GM12801 (cell line): ENCODE results near the gene OTULIN.

Experiments used
- TF ChIP-seq, protein P1 (sequence below): IDR thresholded peaks from one replicate; pipeline ENCODE4 v1.5.1; 2011; ENCODE audit warnings: control low read depth; ENCODE audit not compliant: insufficient read length; ENCODE audit errors: extremely low read depth

The OTULIN gene

DNA sequence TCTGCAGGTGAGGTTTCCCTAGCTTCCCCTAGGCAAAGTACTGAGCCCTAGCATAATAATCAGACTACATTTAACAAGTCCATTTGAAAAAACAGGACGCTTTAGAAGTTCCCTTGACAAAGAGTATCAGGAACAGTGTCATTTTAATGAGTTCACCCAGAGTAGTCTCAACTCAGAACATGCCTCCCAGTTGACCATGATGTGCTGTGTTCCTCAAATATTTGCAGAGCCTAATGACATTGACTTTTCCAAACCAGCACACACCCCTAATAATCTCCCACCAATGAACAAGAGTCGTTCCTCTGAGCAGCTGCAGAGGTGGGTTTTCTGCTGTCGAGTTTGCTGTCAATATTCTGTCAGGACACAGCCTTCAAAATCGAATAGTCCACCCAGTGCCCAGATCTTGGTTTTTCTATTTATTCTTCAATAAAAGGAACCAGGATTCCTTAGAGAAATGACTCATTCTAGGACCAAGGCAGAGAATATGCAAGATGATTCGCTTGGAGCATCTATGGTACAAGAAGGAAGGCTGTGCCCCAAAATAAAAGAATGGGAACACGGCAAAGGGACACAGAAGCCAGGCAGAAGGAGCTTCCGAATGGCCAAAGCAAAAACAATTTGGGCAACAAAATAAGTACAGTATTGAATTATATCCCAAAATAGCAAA is 57.6 kb downstream of the OTULIN start:
- TF ChIP-seq, protein P1, sequence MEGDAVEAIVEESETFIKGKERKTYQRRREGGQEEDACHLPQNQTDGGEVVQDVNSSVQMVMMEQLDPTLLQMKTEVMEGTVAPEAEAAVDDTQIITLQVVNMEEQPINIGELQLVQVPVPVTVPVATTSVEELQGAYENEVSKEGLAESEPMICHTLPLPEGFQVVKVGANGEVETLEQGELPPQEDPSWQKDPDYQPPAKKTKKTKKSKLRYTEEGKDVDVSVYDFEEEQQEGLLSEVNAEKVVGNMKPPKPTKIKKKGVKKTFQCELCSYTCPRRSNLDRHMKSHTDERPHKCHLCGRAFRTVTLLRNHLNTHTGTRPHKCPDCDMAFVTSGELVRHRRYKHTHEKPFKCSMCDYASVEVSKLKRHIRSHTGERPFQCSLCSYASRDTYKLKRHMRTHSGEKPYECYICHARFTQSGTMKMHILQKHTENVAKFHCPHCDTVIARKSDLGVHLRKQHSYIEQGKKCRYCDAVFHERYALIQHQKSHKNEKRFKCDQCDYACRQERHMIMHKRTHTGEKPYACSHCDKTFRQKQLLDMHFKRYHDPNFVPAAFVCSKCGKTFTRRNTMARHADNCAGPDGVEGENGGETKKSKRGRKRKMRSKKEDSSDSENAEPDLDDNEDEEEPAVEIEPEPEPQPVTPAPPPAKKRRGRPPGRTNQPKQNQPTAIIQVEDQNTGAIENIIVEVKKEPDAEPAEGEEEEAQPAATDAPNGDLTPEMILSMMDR, result no peak

DNA sequence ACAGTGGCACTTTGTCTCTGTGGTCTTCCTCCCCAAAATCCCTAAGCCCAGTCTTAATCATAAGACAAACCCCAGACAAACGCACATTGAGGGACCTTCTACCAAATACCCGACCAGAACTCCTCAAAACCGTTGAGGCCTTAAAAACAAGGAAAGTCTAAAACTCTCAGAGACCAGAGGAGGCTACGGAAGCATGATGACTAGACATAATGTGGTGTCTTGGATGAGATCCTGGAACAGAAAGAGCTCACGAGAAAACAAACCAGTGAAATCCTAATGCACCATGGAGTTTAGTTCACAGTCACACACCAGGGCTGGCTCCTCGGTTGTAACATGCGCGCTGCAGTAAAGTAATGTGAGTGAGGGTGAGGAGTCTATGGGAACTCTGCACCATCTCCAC is 58.4 kb downstream of the OTULIN start:
- TF ChIP-seq, protein P1, result no peak

GRCh38 chr5:14723701-14724132 is 59.2 kb downstream of the OTULIN start:
- TF ChIP-seq, protein P1, result no peak

DNA sequence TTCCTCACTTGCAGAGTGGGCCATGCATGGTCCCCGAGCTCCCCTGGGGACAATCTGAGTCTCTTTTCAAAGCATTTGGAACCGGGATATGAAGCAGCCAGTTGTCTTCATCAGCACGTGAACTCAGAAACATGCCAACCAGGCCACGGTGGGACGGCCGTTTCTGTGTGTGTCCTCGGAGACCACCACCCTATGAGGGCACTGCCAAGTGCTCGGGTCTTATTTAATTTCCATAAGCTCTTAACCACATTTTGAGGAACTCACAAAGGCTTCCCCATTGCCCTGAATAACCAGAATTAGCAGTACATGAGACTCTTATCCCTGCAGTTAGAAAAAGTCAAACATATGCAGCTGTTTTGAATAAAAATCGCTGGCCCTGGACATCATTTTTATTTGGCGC is 60.1 kb downstream of the OTULIN start:
- TF ChIP-seq, protein P1, result no peak

DNA sequence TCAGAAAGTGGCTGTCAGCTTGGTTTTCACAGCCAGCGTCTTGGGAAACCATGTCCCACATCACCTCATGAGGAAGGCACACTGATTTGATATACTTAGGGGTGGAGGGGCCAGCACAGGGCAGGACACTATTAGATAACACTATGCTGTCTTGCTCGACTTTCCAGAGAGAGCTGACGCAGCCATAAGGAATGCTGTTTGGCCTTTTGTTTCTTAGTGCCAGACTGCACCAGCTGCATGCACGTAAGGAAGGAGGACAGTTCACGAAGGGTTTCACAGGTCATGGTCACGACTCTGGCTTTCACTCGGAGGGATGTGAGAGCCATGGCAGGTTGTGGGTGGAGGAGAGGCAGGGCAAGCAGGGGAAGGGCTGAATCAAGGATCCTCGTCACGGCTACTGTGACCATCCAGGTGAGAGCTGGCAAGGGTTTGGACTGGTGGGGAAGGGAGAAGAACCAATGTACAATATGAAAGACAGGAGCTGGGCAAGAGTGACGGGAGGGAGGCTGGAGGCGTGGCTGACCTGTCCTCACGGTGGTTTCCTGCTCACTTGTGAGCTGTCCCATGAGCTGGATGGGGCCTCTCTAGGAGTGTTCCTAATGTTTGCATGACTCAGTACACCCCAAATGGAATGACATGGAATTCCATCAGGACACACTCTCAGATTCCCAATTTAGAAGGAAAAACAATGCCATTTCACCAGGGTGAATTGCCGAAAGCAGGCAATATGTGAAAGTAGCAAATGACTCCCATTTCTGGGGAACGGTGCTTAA is 61.7 kb downstream of the OTULIN start:
- TF ChIP-seq, protein P1, result no peak

DNA sequence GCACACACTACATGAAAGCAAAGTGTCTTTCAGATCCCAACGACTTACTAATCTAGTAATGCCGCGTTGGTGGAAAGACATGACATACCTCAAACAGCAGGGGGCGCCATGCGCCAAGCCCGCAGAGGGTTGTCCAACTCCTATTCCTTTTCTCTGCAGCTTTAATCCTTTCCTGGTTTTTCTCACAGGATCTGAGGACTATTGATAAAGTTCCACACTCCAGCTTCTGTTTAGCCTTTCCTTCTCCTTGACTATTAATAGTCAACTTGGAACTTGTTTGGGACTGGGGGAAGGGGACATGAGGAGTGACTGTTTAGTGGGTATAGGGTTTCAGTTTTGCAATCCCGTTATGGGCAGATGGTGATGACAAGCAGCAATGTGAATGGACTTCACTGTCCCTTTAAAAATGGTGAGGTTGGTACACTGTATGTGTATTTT is 62.9 kb downstream of the OTULIN start:
- TF ChIP-seq, protein P1, result peak; percentile 16

DNA sequence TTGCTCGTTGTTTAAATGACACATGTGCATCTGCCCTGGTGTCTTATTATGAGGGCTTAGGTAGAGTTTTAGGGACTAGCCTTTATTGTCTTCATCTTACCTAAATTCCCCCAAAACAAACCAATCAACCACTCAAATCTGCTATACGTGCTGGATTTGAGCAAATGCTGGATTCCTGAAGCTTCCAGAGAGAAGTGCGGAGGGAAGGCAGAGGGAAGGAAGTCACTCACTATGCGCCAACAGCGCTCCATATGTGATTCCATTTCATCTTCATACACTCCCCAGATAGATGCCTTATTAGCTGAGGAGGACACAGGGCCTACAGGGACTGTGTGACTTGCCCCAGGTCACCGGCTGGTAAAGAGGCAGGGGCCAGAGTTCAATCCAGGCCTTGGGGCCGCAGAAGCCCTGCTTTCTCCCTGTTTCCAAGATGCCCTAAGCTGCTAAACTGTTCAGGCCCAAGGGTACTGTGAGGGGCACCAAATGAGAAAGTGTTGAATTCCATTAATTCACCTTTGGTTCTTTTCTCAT is 63.5 kb downstream of the OTULIN start:
- TF ChIP-seq, protein P1, result no peak
